Activated T-helper 1 cell treated with Interleukin-2 at 50 U/mL for 16 hours (primary cell): ENCODE results near the gene IP6K3.

Experiments used
- DNase-seq: peaks from one replicate; pipeline ENCODE4 v3.0.0-alpha.2; 2020; ENCODE audit warnings: low read depth

Gene IP6K3

GRCh38 chr6:33759887-33760629, 13.4 kb upstream of the IP6K3 start:
- no peak for DNase-seq

GRCh38 chr6:33758815-33759216, 12.1 kb upstream of the IP6K3 start:
- no peak for DNase-seq

- no peak for DNase-seq
Measured at GRCh38 chr6:33757906-33758305, 11.2 kb upstream of the IP6K3 start.

GRCh38 chr6:33757113-33757512, 10.4 kb upstream of the IP6K3 start:
- no peak for DNase-seq

GRCh38 chr6:33756211-33756954, 9.7 kb upstream of the IP6K3 start:
- no peak for DNase-seq

- no peak for DNase-seq
Measured at GRCh38 chr6:33755070-33755869, 8.6 kb upstream of the IP6K3 start.

GRCh38 chr6:33754222-33754621, 7.5 kb upstream of the IP6K3 start:
- DNase-seq: no peak

GRCh38 chr6:33752646-33753015, 5.9 kb upstream of the IP6K3 start:
- DNase-seq: no peak

GRCh38 chr6:33751771-33752645, 5.3 kb upstream of the IP6K3 start:
- DNase-seq: no peak

GRCh38 chr6:33750244-33750991, 3.7 kb upstream of the IP6K3 start:
- DNase-seq: no peak

GRCh38 chr6:33749401-33749800, 2.7 kb upstream of the IP6K3 start:
- DNase-seq: no peak

- DNase-seq: no peak
Measured at GRCh38 chr6:33748841-33749240, 2.1 kb upstream of the IP6K3 start.

GRCh38 chr6:33747823-33748222, 1.1 kb upstream of the IP6K3 start:
- no peak for DNase-seq

GRCh38 chr6:33746036-33746600, 587 bp downstream of the IP6K3 start:
- DNase-seq: no peak

- no peak for DNase-seq
Measured at GRCh38 chr6:33745548-33745947, 1.2 kb downstream of the IP6K3 start.

- no peak for DNase-seq
Measured at GRCh38 chr6:33744895-33745546, 1.7 kb downstream of the IP6K3 start.

- DNase-seq: peak; percentile 45
Measured at GRCh38 chr6:33744001-33744848, 2.5 kb downstream of the IP6K3 start.

GRCh38 chr6:33742837-33743236, 3.9 kb downstream of the IP6K3 start:
- no peak for DNase-seq

- DNase-seq: no peak
Measured at GRCh38 chr6:33742092-33742491, 4.6 kb downstream of the IP6K3 start.
